Breast epithelium (tissue), 3 donors: Measurements from ENCODE around the gene KLHL22.
"Not testable (repeated sequence)": the region's sequence is repeated elsewhere in the genome, so short reads cannot be mapped to it uniquely, and the experiment has no call there.

Experiments
- CTCF ChIP-seq, 3 donors: fragments of 450-650 bp; IDR thresholded peaks; one replicate each; pipeline ENCODE4 v1.5.1; 2016 to 2017; ENCODE audit warnings: antibody characterized with exemption in 3 of 3, mild to moderate bottlenecking in 3 of 3, moderate library complexity in 3 of 3
- POLR2A ChIP-seq: fragments of 450-650 bp; IDR thresholded peaks from one replicate; pipeline ENCODE4 v1.6.1; 2016; ENCODE audit warnings: antibody characterized with exemption, mild to moderate bottlenecking, moderate library complexity

GRCh38 chr22:20451129-20451778, 44.3 kb downstream of the KLHL22 start:
- not testable (repeated sequence) for TF ChIP-seq CTCF (IDR thresholded peaks at IDR 0.05); POLR2A
